NOMO-1 treated with DMSO at 0.1 percent for 48 hours (cell line): Measurements from ENCODE around the gene TBXAS1.
A peak's percentile ranks its signal among the peaks of the same experiment; 100 is the strongest.

Source experiments
- DNase-seq: peaks from one replicate; lab custom pipeline; 2025; ENCODE audit not compliant: unreplicated experiment; lab: John Stamatoyannopoulos, UW

Gene TBXAS1

GRCh38 chr7:139854124-139854511, 25.1 kb downstream of the TBXAS1 start:
- DNase-seq, result peak; percentile 64

- no peak for DNase-seq
Observed at GRCh38 chr7:139854803-139855497, 25.9 kb downstream of the TBXAS1 start.

- peak; percentile 90 for DNase-seq
Observed at GRCh38 chr7:139855498-139856270, 26.6 kb downstream of the TBXAS1 start.

DNA sequence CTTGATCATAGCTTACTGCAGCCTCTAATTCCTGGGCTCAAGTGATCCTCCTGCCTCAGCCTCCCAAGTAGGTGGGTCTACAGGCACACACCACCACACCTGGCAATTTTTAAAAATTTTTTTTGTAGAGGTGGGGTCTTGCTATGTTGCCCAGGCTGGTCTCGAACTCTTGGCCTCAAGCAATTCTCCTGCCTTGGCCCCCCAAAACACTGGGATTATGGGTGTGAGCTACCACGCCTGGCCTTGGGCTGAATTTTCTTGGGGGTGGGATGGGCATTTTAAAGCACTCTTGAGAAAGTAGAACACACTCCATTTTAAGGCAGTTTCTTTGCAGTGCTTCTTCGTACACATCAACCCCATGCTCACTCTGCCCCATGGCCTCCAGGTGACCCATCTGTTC, 28.7 kb downstream of the TBXAS1 start:
- no peak for DNase-seq

DNA sequence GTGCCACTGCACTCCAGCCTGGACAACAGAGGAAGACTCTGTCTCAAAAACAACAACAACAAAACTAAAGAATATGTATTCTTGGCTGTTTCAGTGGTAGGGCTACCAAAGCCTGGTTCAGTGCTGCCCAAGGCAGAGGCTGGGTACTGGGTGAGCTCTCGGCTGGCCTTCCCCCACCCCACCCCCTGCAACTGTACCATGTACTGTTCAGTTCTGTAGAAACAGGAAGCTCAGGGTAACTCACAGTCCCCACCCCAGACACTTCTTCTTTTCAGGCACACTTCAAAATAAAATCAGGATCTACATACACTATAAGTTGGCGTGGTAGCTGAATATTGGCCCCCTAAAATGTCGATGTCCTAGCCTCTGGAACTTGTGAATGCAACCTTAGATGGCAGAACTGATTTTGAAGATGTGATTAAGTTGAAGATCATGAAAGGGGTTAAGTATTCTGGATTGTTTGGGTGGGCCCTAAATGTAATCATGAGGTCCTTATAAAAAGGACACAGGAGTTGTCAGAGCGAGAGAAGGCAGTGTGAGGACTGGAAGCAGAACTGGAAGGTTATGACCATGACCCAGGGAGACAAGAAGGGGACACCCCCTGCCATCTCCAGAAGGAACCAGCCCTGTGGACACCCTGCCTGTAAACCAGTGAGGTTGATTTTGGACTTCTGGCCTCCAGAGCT, 31.2 kb downstream of the TBXAS1 start:
- peak; percentile 75 for DNase-seq

GRCh38 chr7:139861803-139862202, 32.7 kb downstream of the TBXAS1 start:
- peak; percentile 8 for DNase-seq

- no peak for DNase-seq
Observed at GRCh38 chr7:139866047-139866837, 37.2 kb downstream of the TBXAS1 start.

DNA sequence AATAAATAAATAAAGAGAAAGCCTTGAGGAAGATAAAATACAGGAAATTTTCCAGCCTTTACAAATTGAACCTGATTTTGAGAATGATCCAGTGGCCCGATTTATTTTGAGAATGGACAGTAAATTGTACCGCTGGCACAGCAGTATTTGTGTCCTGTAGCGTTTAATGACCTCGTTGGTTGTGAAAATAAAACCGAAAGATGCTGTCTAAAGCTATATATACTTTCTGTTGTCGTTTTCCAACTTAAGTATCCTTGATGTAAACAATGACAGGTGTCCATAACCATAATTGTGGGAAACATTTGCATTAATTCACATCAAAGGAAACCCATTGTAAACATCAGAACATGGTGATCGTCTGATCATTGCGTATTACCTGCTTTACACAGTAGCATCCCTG, 38.8 kb downstream of the TBXAS1 start:
- DNase-seq, result no peak

- peak; percentile 34 for DNase-seq
Observed at GRCh38 chr7:139869886-139870285, 40.8 kb downstream of the TBXAS1 start.

DNA sequence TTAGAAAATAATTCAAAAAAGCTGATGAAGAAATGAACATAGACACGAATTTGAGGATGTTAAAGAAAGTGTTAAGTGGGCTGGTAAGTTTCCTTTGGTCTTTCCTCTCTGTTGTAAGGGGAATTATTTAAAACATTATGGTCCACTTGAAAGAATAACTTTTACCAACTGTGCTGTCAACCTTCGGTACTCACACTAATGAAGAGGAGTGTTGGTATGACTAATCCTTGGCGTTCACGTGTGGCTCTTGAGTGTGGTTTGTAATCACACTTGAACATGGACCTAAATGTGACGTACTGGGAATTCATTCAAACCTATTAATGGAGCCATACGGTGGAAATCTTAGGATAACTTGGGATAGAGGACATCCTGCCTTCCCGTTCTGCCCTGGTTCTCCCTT, 41.3 kb downstream of the TBXAS1 start:
- no peak for DNase-seq

DNA sequence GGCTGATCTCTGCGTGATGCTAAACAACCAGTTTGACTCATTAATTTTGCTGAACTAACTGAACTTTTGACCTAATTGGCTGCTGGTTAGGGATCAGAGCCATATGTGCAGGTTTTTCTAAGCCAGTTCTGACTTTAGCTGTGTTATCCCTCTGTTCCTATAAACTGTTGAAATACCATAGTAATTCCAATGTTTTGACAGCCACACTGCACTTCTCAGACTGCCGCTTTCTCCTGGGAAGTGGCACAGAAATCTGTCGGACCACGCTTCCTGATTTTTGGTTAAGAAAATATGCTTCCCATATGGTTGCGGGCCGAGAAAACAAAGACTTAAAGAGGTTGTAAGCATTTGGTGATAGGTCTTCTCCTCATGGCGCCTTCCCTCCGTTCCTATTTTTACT, 42.3 kb downstream of the TBXAS1 start:
- DNase-seq, result no peak

DNA sequence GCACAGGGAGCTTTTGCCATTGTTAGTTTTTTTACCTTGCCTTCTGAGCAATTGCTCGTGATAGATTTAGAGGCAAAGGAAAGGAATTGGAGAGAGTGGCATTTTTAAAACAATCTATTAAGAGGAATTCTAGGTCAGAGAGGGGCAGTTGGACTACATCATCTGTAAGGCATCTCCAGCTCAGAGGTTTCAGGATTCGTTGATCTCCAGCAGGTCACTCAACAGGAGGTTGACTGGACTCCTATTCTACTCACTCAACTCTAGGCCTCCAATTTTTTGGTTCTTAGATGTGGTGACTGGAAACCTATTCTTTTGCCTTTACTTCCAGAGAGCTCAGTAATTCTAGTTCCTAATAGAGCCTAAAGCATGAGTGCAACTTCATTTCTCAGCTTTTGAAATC, 42.8 kb downstream of the TBXAS1 start:
- DNase-seq, result no peak

DNA sequence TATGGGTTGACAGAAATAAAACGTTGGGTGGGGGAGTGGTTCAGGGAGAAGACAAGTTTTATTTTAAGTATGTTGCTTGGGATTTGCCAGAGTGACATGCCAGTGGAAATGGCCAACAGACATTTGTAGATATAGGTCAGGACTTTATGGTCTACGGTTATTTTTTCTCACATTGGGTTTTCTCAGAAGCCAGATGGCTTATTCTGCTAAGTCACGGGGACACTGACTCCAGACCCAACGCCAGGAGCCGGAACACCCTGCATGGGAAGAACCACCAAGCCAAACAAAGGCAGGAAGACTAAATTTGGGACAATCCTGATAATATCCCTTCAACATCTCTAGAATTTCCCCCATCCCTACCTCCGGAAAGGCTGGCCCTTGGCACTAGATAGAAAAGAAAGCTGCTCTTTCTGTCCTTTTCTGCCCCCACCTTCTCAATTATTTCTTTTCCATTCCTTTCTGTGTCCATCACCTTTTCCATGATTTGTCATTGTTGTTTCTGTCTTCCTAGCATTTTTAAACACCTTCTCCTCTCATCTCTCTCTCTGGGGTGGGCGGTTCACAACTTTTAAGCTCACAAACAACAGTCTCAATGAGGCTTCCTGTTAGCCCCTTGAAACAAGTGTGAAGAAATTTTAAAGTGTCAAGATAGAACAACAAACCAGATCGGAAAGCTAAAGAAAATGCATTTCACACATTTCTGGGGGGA, 44.7 kb downstream of the TBXAS1 start:
- no peak for DNase-seq

DNA sequence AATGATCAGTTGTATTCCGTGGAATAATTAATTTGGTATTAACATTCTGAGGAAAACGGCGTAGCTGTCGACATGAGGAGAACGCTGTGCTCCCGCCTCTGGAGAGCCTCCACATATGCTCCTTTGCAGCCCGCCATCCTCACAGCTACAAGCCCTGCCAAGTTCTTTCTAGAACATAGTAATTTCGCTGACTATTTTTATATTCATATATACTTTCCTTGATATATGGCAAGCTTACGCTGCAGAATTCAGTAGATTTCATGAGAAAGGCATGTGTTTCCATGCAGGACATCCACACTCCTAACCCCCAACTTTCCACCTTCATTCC, 45.2 kb downstream of the TBXAS1 start:
- no peak for DNase-seq

- peak; percentile 62 for DNase-seq
Observed at GRCh38 chr7:139875821-139876241, 46.8 kb downstream of the TBXAS1 start.

- DNase-seq, result no peak
Observed at GRCh38 chr7:139876622-139877283, 47.7 kb downstream of the TBXAS1 start.

GRCh38 chr7:139883814-139884213, 54.8 kb downstream of the TBXAS1 start:
- no peak for DNase-seq

DNA sequence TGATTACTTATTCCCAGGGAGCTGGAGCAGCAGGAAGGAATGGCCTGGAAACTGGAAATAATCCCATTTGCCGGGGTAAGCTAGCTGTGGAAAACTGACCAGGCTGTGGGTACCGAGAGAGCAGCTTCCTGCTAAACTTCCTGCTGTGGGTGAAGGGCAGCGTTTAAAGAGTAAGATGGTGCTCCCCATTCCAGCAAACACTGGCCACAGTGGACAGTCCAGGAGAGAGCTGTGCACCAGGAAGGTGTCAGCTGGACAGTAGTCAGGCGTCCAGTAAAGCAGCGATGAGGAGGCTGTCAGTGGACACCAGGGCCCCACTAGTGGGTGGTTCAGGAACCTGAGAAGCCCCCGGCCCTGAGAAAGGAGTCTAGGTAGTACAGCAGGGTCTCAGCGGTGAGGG, 55.4 kb downstream of the TBXAS1 start:
- DNase-seq, result no peak

- no peak for DNase-seq
Observed at GRCh38 chr7:139885511-139885910, 56.4 kb downstream of the TBXAS1 start.

DNA sequence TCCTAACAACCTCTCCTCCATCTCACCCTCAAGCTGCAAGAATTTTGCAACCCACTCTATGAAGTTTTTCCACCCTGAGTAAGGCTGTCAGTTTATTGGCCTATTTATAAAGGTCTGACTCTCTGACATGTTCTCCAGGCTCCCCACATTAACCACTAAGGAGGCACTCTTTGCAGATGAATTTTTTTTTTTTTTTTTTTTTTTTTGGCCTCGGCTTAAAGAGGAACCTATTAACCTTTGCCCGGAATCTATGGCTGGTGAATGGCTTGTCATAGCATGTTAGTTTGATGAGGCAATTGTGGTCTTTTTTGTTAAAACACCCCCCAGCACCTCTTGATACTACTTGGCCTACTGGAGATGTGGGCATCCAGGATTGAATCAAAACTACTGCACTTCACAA, 57.1 kb downstream of the TBXAS1 start:
- peak; percentile 93 for DNase-seq
